HG03378 (cell line): ENCODE results near the gene SEC61A2.
"Not testable (repeated sequence)": the region's sequence is repeated elsewhere in the genome, so short reads cannot be mapped to it uniquely, and the experiment has no call there.

Experiments used
- ATAC-seq: cut with Tn5 transposase; IDR thresholded peaks from one replicate; pipeline ENCODE4 v1.9.1; 2021; ENCODE audit warnings: mild to moderate bottlenecking, moderate library complexity; ENCODE audit not compliant: unreplicated experiment

SEC61A2 gene

GRCh38 chr10:12129222-12130111 is at the start of gene SEC61A2:
Gene SEC61A2 (plus strand): TSS chr10:12129677. CDS start chr10:12129788, 111 bp downstream.
- ATAC-seq: peak; percentile 63

- no peak for ATAC-seq
Measured at GRCh38 chr10:12081470-12081869, 48.0 kb upstream of the SEC61A2 start.

- ATAC-seq: no peak
Measured at GRCh38 chr10:12081879-12082557, 47.5 kb upstream of the SEC61A2 start.

- ATAC-seq: no peak
Measured at GRCh38 chr10:12088919-12089318, 40.6 kb upstream of the SEC61A2 start.

- no peak for ATAC-seq
Measured at GRCh38 chr10:12091421-12091820, 38.1 kb upstream of the SEC61A2 start.

GRCh38 chr10:12097361-12097760 is 32.1 kb upstream of the SEC61A2 start:
- ATAC-seq: not testable (repeated sequence)

- ATAC-seq: no peak
Measured at GRCh38 chr10:12097791-12098190, 31.7 kb upstream of the SEC61A2 start.

GRCh38 chr10:12098966-12099365 is 30.5 kb upstream of the SEC61A2 start:
- no peak for ATAC-seq

GRCh38 chr10:12103802-12104201 is 25.7 kb upstream of the SEC61A2 start:
- no peak for ATAC-seq

- no peak for ATAC-seq
Measured at GRCh38 chr10:12107781-12108180, 21.7 kb upstream of the SEC61A2 start.

- no peak for ATAC-seq
Measured at GRCh38 chr10:12109286-12109685, 20.2 kb upstream of the SEC61A2 start.

- ATAC-seq: no peak
Measured at GRCh38 chr10:12111528-12111927, 17.9 kb upstream of the SEC61A2 start.

- ATAC-seq: no peak
Measured at GRCh38 chr10:12113627-12114026, 15.8 kb upstream of the SEC61A2 start.

GRCh38 chr10:12121673-12122072 is 7.8 kb upstream of the SEC61A2 start:
- ATAC-seq: no peak

- ATAC-seq: peak; percentile 57
Measured at GRCh38 chr10:12130237-12130872, 878 bp downstream of the SEC61A2 start.

GRCh38 chr10:12135631-12136030 is 6.2 kb downstream of the SEC61A2 start:
- no peak for ATAC-seq

- no peak for ATAC-seq
Measured at GRCh38 chr10:12140038-12140437, 10.6 kb downstream of the SEC61A2 start.

GRCh38 chr10:12144538-12144937 is 15.1 kb downstream of the SEC61A2 start:
- ATAC-seq: no peak

GRCh38 chr10:12150163-12150562 is 20.7 kb downstream of the SEC61A2 start:
- ATAC-seq: no peak

GRCh38 chr10:12154516-12154915 is 25.0 kb downstream of the SEC61A2 start:
- no peak for ATAC-seq

GRCh38 chr10:12156367-12157123 is 27.1 kb downstream of the SEC61A2 start:
- no peak for ATAC-seq
